GM23248 (cell line): ENCODE measurements around the gene PTPRK.

Source experiments
- EZH2 ChIP-seq: fragments of 200-600 bp; sonication (generic); IDR thresholded peaks from 2 replicates; pipeline ENCODE4 v1.6.1; 2018; ENCODE audit warnings: antibody characterized with exemption, mild to moderate bottlenecking; ENCODE audit not compliant: insufficient read depth, poor library complexity, severe bottlenecking
- EZH2phosphoT487 ChIP-seq: fragments of 200-600 bp; sonication (generic); IDR thresholded peaks from 2 replicates; pipeline ENCODE4 v1.6.1; 2018; ENCODE audit warnings: antibody characterized with exemption, moderate library complexity, mild to moderate bottlenecking, low read depth; ENCODE audit not compliant: insufficient read depth

GRCh38 chr6:128491610-128492206, 28.7 kb downstream of the PTPRK start:
- TF ChIP-seq EZH2 (no peak), EZH2phosphoT487 (no peak)
